Osteoblast (primary cell): Measurements from ENCODE around the gene DMKN. TPM values are rescaled to one million over a fixed set of nuclear protein-coding genes. Genes with fewer than 3 reads are reported as not detected.

Experiments used
- DNase-seq: peaks from one replicate; pipeline ENCODE4 v3.0.0; 2011; ENCODE audit warnings: low spot score, mixed read lengths; ENCODE audit not compliant: insufficient read length; ENCODE audit errors: missing footprints
- H2AFZ ChIP-seq: 2 replicates; pipeline ENCODE4 v1.6.0; 2011; ENCODE audit warnings: mild to moderate bottlenecking, low read length
- H3K27ac ChIP-seq: 2 replicates; pipeline ENCODE4 v1.5.1; 2011; ENCODE audit warnings: mild to moderate bottlenecking, low read depth, low read length, moderate library complexity
- H3K27me3 ChIP-seq: 2 replicates; pipeline ENCODE4 v1.6.0; 2012; ENCODE audit warnings: mild to moderate bottlenecking, control low read depth, inconsistent platforms, low read length, moderate library complexity; ENCODE audit not compliant: insufficient read depth
- H3K36me3 ChIP-seq: 2 replicates; pipeline ENCODE4 v1.5.1; 2011; ENCODE audit warnings: mild to moderate bottlenecking, low read length, control low read depth, moderate library complexity; ENCODE audit not compliant: insufficient read depth
- H3K4me1 ChIP-seq: 2 replicates; pipeline ENCODE4 v1.5.1; 2011; ENCODE audit warnings: mild to moderate bottlenecking, low read length, control low read depth, moderate library complexity; ENCODE audit not compliant: insufficient read depth
- H3K4me2 ChIP-seq: 2 replicates; pipeline ENCODE4 v1.6.0; 2011; ENCODE audit warnings: mild to moderate bottlenecking, low read length; ENCODE audit not compliant: insufficient read depth
- H3K4me3 ChIP-seq: fragments of 200-600 bp; sonication (generic); 3 replicates; pipeline ENCODE4 v1.5.1; 2012; ENCODE audit warnings: mild to moderate bottlenecking, low read length, inconsistent platforms; ENCODE audit not compliant: insufficient read depth
- H3K79me2 ChIP-seq: 2 replicates; pipeline ENCODE4 v1.6.0; 2012; ENCODE audit warnings: mild to moderate bottlenecking, low read length, control low read depth, inconsistent platforms; ENCODE audit not compliant: insufficient read depth
- H3K9me3 ChIP-seq: 2 replicates; pipeline ENCODE4 v1.5.1; 2011; ENCODE audit warnings: low read depth, low read length, control low read depth
- H4K20me1 ChIP-seq: 2 replicates; pipeline ENCODE4 v1.6.0; 2012; ENCODE audit warnings: mild to moderate bottlenecking, low read length, control low read depth; ENCODE audit not compliant: insufficient read depth
- total RNA-seq: library from RNA; depleted of rRNA; stranded (reverse); fragments of >200 nt; gene quantifications from 2 replicates; pipeline ENCODE4 v1.2.3, GENCODE V29; 2012
- TF ChIP-seq, protein P1 (sequence below): IDR thresholded peaks from 2 replicates; pipeline ENCODE4 v1.5.1; 2011; ENCODE audit warnings: mild to moderate bottlenecking, low read depth, low read length, moderate library complexity; ENCODE audit errors: extremely low read depth

DMKN gene
- total RNA-seq, 1 donor: 24.2 TPM

GRCh38 chr19:35510626-35510964, 2.9 kb downstream of the DMKN start:
- H3K4me2 ChIP-seq: peak overlapping the region; percentile 82

DNA sequence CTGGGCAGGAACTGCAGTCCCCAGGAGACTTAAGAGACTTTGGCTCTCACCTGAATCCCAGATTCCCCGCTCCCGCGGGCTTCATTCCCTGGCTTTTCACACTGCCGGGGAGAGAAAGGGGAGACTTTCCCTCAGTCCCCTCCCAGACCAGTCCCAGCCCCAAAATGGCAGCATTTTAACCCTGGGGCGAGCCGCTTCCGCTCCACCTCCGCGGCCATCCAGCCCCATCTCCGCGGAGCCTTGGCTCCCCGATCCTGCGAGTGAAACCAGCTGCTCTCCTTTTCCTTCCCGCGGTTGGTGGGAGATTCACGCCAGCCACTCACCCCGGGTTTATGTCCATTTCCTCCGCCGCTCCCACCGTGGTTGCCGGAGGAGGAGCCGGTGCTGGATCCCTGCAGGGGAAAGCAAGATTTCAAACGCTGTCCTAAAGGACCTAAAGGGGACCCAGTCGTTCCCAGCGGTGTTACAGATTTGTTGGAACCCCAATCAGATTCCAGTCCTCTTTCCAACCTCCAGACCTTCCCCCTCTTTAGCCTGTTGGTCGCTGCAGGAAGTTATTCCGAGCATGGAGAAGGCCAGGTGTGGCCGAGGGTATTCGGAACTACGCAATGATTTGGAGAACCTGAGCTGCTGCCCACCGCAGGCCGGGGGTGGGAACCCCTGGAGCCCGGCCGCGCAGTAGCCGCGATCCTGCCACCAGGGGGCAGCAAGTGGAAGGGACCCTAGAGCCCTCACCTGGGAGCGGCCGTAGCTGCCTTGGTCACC, 3.4 kb downstream of the DMKN start:
- no peaks in the 10 kb centered on the region for H3K36me3 ChIP-seq
- H3K4me1 ChIP-seq: peaks cover 19% of the 10 kb centered on the region
- TF ChIP-seq, protein P1, sequence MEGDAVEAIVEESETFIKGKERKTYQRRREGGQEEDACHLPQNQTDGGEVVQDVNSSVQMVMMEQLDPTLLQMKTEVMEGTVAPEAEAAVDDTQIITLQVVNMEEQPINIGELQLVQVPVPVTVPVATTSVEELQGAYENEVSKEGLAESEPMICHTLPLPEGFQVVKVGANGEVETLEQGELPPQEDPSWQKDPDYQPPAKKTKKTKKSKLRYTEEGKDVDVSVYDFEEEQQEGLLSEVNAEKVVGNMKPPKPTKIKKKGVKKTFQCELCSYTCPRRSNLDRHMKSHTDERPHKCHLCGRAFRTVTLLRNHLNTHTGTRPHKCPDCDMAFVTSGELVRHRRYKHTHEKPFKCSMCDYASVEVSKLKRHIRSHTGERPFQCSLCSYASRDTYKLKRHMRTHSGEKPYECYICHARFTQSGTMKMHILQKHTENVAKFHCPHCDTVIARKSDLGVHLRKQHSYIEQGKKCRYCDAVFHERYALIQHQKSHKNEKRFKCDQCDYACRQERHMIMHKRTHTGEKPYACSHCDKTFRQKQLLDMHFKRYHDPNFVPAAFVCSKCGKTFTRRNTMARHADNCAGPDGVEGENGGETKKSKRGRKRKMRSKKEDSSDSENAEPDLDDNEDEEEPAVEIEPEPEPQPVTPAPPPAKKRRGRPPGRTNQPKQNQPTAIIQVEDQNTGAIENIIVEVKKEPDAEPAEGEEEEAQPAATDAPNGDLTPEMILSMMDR: peak; percentile 79
- no peaks in the 10 kb centered on the region for H4K20me1 ChIP-seq
- H3K27ac ChIP-seq: no peak overlapping the region
- DNase-seq: peak; percentile 96
- peaks cover 41% of the 10 kb centered on the region for H3K27me3 ChIP-seq
- no peaks in the 10 kb centered on the region for H3K9me3 ChIP-seq
- H2AFZ ChIP-seq: peak overlapping the region; percentile 74
- H3K4me2 ChIP-seq: peak overlapping the region; percentile 82
- peak overlapping the region; percentile 64 for H3K4me3 ChIP-seq
- no peaks in the 10 kb centered on the region for H3K79me2 ChIP-seq

More at GRCh38 chr19:35510626-35510964, 2.9 kb downstream of the DMKN start:
- Histone ChIP-seq H3K27me3 (peaks cover 41% of the 10 kb centered on the region), H3K27ac (no peak overlapping the region), H3K4me1 (peaks cover 19% of the 10 kb centered on the region), H2AFZ (no peak overlapping the region), H4K20me1 (no peaks in the 10 kb centered on the region), H3K9me3 (no peaks in the 10 kb centered on the region), H3K36me3 (no peaks in the 10 kb centered on the region), H3K4me3 (peak overlapping the region; percentile 64), H3K79me2 (no peaks in the 10 kb centered on the region)
- TF ChIP-seq, protein P1: no peak
- DNase-seq: no peak

DNA sequence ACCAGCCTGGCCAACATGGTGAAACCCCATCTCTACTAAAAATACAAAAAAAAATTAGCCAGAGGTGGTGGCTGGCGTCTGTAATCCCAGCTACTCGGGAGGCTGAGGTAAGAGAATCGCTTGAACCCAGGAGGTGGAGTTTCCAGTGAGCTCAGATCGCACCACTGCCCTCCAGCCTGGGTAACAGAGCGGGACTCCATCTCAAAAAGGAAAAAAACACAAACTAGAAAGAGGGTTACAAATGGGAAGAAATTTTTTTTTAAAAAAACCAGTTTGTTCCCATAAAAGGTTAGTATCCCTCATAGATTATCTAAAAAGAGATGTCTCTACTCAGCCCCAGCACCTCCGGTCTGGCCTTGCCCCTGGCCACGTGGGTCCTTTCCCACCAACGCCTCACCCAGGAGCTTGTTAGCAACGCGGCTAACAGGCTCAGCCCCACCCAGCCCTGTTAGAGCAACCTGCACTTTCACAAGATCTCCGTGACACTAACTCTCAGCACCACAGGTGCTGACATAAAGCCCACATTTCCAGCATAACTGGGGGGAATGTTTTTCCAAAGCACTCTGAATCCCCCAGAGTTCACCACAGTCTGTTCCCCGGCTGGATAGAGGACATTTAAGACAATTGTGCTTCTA, 4.3 kb downstream of the DMKN start:
- Histone ChIP-seq H3K4me2 (peak overlapping the region; percentile 82), H3K27ac (no peak overlapping the region), H3K36me3 (no peaks in the 10 kb centered on the region), H2AFZ (no peak overlapping the region), H4K20me1 (no peaks in the 10 kb centered on the region), H3K79me2 (no peaks in the 10 kb centered on the region), H3K4me3 (no peak overlapping the region), H3K4me1 (peaks cover 13% of the 10 kb centered on the region), H3K27me3 (peaks cover 41% of the 10 kb centered on the region), H3K9me3 (no peaks in the 10 kb centered on the region)
- DNase-seq: peak; percentile 86
- TF ChIP-seq, protein P1: no peak

DNA sequence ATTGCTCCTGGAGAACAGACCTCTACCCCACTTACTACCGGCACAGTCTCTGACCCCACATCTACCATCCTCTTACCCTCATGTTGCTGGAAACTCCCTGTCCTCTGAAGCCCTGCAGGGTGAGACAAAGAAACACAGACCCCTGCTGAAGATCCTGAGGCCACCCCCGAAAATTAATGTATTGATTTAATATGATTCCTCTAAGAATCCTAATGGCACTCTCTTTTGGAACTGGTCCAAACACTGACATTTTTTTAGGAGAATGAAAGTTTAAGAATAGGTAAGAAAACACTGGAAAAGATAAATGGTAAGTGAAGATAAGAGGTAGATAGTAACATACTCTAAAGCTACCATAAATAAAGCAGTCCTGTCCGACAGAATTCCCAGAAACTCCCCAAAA, 5.3 kb downstream of the DMKN start:
- Histone ChIP-seq H3K27ac (no peak overlapping the region), H3K36me3 (no peaks in the 10 kb centered on the region), H3K4me2 (no peak overlapping the region), H3K4me1 (peaks cover 5% of the 10 kb centered on the region), H3K27me3 (peaks cover 41% of the 10 kb centered on the region), H3K79me2 (no peaks in the 10 kb centered on the region), H3K4me3 (no peak overlapping the region), H3K9me3 (no peaks in the 10 kb centered on the region), H4K20me1 (no peaks in the 10 kb centered on the region), H2AFZ (no peak overlapping the region)
- TF ChIP-seq, protein P1: no peak
- DNase-seq: peak; percentile 59
